Measurements from ENCODE around the gene CATSPERZ.

Gene CATSPERZ

DNA sequence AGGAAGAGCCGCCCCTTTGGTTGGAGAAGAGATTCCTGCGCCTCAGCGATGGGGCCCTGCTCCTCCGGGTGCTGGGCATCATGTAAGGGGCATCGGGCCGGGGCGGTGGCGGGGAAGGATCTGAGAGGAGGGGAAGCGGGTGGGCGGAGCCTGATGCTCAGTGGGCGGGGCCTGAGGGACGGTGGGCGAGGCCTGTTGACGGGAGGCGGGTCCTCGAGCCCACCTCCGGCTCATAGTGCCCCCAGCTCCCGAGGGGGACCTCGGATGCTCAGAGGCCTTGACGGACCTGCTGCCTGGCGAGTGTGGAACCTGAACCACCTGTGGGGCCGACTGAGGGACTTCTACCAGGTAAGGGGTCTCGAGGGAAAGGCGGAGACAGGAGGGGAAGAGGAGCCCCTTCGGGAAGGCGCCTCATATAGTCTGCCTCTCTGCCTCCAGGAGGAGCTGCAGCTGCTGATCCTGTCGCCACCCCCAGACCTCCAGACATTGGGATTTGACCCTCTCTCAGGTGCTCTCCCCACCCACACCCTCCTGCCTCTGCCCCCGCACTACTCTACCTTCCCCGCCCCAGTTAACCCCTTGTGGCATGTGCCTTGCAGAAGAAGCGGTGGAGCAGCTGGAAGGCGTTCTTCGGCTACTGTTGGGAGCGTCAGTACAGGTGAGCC lies 40.6 kb downstream of the CATSPERZ start:
- peak; percentile 87 for DNase-seq
- Mint-ChIP-seq H3K4me1 (peaks cover 46% of the 10 kb centered on the region), H3K4me3 (peak overlapping the region; percentile 74), H3K27me3 (ENCODE audit: low read depth, poor library complexity) (peaks cover 16% of the 10 kb centered on the region), H3K9me3 (no peaks in the 10 kb centered on the region), H3K36me3 (ENCODE audit: low read depth) (no peaks in the 10 kb centered on the region), H3K27ac (no peak overlapping the region)
- TF ChIP-seq, protein P1, sequence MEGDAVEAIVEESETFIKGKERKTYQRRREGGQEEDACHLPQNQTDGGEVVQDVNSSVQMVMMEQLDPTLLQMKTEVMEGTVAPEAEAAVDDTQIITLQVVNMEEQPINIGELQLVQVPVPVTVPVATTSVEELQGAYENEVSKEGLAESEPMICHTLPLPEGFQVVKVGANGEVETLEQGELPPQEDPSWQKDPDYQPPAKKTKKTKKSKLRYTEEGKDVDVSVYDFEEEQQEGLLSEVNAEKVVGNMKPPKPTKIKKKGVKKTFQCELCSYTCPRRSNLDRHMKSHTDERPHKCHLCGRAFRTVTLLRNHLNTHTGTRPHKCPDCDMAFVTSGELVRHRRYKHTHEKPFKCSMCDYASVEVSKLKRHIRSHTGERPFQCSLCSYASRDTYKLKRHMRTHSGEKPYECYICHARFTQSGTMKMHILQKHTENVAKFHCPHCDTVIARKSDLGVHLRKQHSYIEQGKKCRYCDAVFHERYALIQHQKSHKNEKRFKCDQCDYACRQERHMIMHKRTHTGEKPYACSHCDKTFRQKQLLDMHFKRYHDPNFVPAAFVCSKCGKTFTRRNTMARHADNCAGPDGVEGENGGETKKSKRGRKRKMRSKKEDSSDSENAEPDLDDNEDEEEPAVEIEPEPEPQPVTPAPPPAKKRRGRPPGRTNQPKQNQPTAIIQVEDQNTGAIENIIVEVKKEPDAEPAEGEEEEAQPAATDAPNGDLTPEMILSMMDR (IDR thresholded peaks at IDR 0.05): no peak

DNA sequence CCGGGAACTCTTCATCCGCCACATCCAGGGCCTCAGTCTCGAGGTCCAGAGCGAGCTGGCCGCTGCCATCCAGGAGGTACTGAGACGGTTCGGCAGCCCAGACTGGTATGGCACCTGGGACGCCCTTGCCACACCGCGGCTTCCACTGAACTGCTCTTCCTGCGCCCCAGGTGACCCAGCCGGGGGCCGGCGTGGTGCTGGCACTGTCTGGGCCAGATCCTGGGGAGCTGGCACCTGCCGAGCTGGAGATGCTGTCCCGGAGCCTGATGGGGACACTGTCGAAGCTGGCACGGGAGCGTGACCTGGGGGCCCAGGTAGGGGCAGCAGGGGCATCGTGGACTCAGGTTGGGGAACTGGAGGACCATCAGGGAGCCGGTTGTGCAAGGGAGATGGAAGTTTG lies 41.3 kb downstream of the CATSPERZ start:
- Mint-ChIP-seq H3K27me3 (ENCODE audit: low read depth, poor library complexity) (peaks cover 16% of the 10 kb centered on the region), H3K36me3 (ENCODE audit: low read depth) (no peaks in the 10 kb centered on the region), H3K27ac (no peak overlapping the region), H3K4me1 (peaks cover 46% of the 10 kb centered on the region), H3K9me3 (no peaks in the 10 kb centered on the region), H3K4me3 (peak overlapping the region; percentile 74)
- TF ChIP-seq, protein P1 (IDR thresholded peaks at IDR 0.05): no peak
- no peak for DNase-seq

DNA sequence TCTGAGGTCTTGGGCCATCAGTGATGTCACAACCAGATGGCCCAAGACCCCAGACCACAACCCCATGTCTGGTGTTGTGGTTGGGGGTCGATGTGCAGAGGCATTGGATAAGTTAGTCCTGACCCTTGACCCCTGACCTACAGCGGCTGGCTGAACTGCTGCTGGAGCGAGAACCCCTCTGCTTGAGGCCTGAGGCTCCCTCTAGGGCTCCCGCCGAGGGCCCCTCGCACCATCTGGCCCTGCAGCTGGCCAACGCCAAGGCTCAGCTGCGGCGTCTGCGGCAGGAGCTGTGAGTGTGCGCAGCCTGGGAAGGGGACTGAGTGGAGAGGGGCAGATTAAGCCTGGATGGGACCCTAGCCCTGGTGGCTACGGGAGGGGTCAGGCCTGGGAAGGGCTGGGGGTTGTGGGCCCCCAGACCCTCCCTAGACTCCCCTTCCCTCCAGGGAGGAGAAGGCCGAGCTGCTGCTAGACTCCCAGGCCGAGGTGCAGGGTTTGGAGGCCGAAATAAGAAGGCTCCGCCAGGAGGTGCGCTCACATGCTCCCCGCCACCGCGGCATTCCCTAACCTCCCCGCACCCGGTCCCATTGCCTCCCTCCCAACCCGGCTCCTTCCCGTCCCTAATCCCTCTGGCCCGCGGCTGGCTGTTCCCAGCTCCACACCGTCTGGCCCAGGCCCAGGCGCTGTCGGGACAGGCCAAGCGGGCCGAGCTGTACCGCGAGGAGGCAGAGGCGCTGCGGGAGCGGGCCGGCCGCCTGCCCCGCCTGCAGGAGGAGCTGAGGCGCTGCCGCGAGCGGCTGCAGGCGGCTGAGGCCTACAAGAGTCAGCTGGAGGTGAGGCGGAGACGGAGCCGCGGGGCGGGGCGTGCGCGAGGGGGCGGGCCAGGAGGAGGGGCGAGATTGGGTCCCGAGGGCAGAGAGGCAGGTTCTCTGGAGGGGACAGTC lies 42.0 kb downstream of the CATSPERZ start:
- Mint-ChIP-seq H3K9me3 (no peaks in the 10 kb centered on the region), H3K27ac (no peak overlapping the region), H3K27me3 (ENCODE audit: low read depth, poor library complexity) (peaks cover 16% of the 10 kb centered on the region), H3K4me1 (peaks cover 43% of the 10 kb centered on the region), H3K36me3 (ENCODE audit: low read depth) (no peaks in the 10 kb centered on the region), H3K4me3 (peak overlapping the region; percentile 60)
- DNase-seq: peak; percentile 95
- TF ChIP-seq, protein P1 (IDR thresholded peaks at IDR 0.05): peak; percentile 26

DNA sequence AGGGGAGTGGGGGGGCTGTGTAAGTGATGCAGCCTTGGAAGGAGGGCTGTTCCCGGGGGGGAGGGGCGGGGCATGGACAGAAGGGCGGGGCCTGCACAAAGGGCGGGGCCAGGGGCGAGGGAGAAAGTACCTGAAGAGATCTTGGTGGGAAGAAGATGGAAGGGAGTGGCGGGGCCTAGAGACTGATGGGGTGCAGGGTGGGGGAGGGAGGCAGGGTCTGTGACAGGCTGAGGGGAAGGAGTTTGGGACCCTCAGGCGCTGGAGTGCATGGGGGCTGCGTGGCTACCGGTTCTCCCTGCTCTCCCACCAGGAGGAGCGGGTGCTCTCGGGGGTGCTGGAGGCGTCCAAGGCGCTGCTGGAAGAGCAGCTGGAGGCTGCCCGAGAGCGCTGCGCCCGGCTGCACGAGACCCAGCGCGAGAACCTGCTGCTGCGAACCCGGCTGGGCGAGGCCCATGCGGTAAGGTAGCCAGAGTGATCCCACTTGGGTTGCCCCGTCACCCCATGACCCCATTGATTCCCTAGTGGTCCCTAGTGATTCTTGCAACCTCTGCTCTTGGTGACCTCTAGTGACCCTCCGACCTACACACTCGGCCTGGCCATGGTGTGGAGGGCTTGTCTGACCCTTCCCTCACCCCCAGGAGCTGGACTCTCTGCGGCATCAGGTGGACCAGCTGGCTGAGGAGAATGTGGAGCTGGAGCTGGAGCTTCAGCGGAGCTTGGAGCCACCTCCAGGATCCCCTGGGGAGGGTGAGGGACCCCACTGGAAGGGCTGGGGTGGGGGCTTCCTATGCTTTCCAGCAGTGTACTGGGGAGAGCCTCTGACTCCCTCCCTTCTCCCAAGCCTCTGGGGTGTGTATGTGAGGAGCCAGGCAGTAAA lies 42.9 kb downstream of the CATSPERZ start:
- peak overlapping the region; percentile 60 for H3K4me3 Mint-ChIP-seq
- H3K36me3 Mint-ChIP-seq (ENCODE audit: low read depth): no peaks in the 10 kb centered on the region
- H3K27ac Mint-ChIP-seq: no peak overlapping the region
- DNase-seq: no peak
- TF ChIP-seq, protein P1 (IDR thresholded peaks at IDR 0.05): no peak
- H3K4me1 Mint-ChIP-seq: peaks cover 45% of the 10 kb centered on the region
- peaks cover 13% of the 10 kb centered on the region for H3K27me3 Mint-ChIP-seq (ENCODE audit: low read depth, poor library complexity)
- H3K9me3 Mint-ChIP-seq: no peaks in the 10 kb centered on the region

DNA sequence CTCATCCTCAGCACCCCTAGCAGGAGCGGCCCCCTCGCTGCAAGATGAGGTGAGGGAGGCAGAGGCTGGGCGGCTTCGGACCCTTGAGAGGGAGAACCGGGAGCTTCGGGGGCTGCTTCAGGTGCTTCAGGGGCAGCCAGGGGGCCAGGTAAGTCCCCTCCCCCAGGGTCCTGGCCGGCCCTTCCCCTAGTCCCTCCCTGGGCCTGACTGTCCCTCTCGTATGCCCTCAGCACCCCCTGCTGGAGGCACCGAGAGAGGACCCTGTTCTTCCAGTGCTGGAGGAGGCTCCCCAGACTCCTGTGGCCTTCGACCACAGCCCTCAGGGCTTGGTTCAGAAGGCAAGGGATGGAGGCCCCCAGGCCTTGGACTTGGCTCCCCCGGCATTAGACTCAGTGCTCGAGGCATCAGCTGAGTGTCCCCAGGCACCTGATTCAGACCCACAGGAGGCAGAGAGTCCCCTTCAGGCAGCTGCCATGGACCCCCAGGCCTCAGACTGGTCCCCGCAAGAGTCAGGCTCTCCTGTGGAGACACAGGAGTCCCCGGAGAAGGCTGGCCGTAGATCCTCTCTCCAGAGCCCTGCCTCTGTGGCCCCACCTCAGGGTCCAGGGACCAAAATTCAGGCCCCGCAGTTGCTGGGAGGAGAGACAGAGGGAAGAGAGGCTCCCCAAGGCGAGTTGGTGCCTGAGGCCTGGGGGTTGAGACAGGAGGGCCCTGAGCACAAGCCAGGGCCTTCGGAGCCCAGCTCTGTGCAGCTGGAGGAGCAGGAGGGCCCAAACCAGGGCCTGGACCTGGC lies 43.8 kb downstream of the CATSPERZ start:
- TF ChIP-seq, protein P1 (IDR thresholded peaks at IDR 0.05): peak; percentile 30
- Mint-ChIP-seq H3K4me3 (no peak overlapping the region), H3K4me1 (peaks cover 51% of the 10 kb centered on the region), H3K9me3 (no peaks in the 10 kb centered on the region), H3K27me3 (ENCODE audit: low read depth, poor library complexity) (peaks cover 13% of the 10 kb centered on the region), H3K27ac (no peak overlapping the region), H3K36me3 (ENCODE audit: low read depth) (no peaks in the 10 kb centered on the region)
- DNase-seq: no peak

Measured in nephron progenitor cell (in vitro differentiated cells).